GM12878 (cell line): ENCODE results near the gene LMX1A. TPM values are rescaled to one million over a fixed set of nuclear protein-coding genes. Genes with fewer than 3 reads are reported as not detected.

Experiments used
- ATAC-seq: fragments of 200-7000 bp; cut with Tn5 transposase; 3 replicates; pipeline ENCODE4 v1.9.1; 2020; ENCODE audit warnings: mild to moderate bottlenecking, moderate library complexity
- BruUV-seq: library from RNA; stranded (reverse); fragments of 400-500 nt; replicated peaks from 2 replicates; lab custom pipeline; 2021; lab: Mats Ljungman, UMichigan
- CTCF ChIA-PET: fragments of 300-600 bp; sonication (Branson Sonifier 250); formaldehyde crosslinking; extraction: SDS; loops from one replicate; lab custom pipeline; 2021; ENCODE audit warnings: inconsistent platforms; lab: Yijun Ruan, JAX
- POLR2A ChIA-PET: fragments of 350-600 bp; formaldehyde crosslinking; extraction: SDS; loops from one replicate; lab custom pipeline; 2021; ENCODE audit warnings: inconsistent platforms; lab: Charles Lee
- RAD21 ChIA-PET: fragments of 300-600 bp; sonication (Branson Sonifier 250); formaldehyde crosslinking; loops from one replicate; lab custom pipeline; 2023; ENCODE audit warnings: antibody characterized with exemption; ENCODE audit not compliant: unreplicated experiment; lab: Charles Lee
- SMC1A ChIA-PET: fragments of 300-600 bp; sonication (Branson Sonifier 250); formaldehyde crosslinking; loops from one replicate; lab custom pipeline; 2023; ENCODE audit not compliant: unreplicated experiment, uncharacterized antibody; lab: Charles Lee
- DNase-seq: peaks from one replicate; pipeline ENCODE4 v3.0.0-alpha.2; 2011; ENCODE audit warnings: low read depth, low spot score
- FAIRE-seq: peaks from 3 replicates; lab custom pipeline; 2011; peaks lifted over from hg19 to GRCh38; lab: Jason Lieb, UNC
- H2AFZ ChIP-seq: 2 replicates; pipeline ENCODE4 v1.6.0; 2011; ENCODE audit warnings: low read depth, low read length, control low read depth; ENCODE audit not compliant: control insufficient read depth
- H3K27ac ChIP-seq: 2 replicates; pipeline ENCODE4 v1.5.1; 2011; ENCODE audit warnings: control low read depth; ENCODE audit not compliant: control insufficient read depth, insufficient read depth
- H3K27me3 ChIP-seq, 2 experiments: replicated peaks in 1 of 2; 2 replicates each; pipeline versions ENCODE4 v1.6.0 to v1.6.1; 2011; ENCODE audit warnings: low read length in 1 of 2; ENCODE audit not compliant: control insufficient read depth in 2 of 2, insufficient read depth in 2 of 2
- H3K36me3 ChIP-seq, 2 experiments: 2 replicates each; pipeline ENCODE4 v1.5.1; 2011; ENCODE audit warnings: low read length in 1 of 2; ENCODE audit not compliant: control insufficient read depth in 2 of 2, insufficient read depth in 2 of 2
- H3K4me1 ChIP-seq: 2 replicates; pipeline ENCODE4 v1.6.1; 2011; ENCODE audit warnings: mild to moderate bottlenecking, low read length, moderate library complexity, mixed read lengths; ENCODE audit not compliant: control insufficient read depth, insufficient read depth
- H3K4me2 ChIP-seq: 2 replicates; pipeline ENCODE4 v1.6.0; 2011; ENCODE audit warnings: control low read depth; ENCODE audit not compliant: control insufficient read depth, insufficient read depth
- H3K4me3 ChIP-seq: fragments of 200-600 bp; sonication (generic); 2 replicates; pipeline ENCODE4 v1.5.1; 2016
- H3K79me2 ChIP-seq: 2 replicates; pipeline ENCODE4 v1.6.0; 2011; ENCODE audit warnings: low read length; ENCODE audit not compliant: control insufficient read depth, insufficient read depth
- H3K9ac ChIP-seq: 2 replicates; pipeline ENCODE4 v1.8.0; 2011; ENCODE audit warnings: low read length, control low read depth, mixed read lengths; ENCODE audit not compliant: control insufficient read depth, insufficient read depth
- H3K9me3 ChIP-seq: replicated peaks from 3 replicates; pipeline ENCODE4 v1.5.1; 2011; ENCODE audit warnings: mild to moderate bottlenecking, low read length; ENCODE audit not compliant: control insufficient read depth, insufficient read depth
- H4K20me1 ChIP-seq: 2 replicates; pipeline ENCODE4 v1.6.0; 2011; ENCODE audit not compliant: control insufficient read depth, insufficient read depth
- CEBPB ChIP-seq, 2 experiments: fragments of 150-350 bp in 1 of 2; IDR thresholded peaks; 2 replicates each; pipeline ENCODE4 v1.6.1; 2012 to 2014; ENCODE audit warnings: low read depth in 2 of 2, low read length in 2 of 2, borderline replicate concordance in 1 of 2, inconsistent platforms in 1 of 2
- CHD4 ChIP-seq: fragments of 200-600 bp; sonication (generic); IDR thresholded peaks from 2 replicates; pipeline ENCODE4 v1.6.1; 2016; ENCODE audit warnings: mild to moderate bottlenecking
- EED ChIP-seq: sonication (generic); IDR thresholded peaks from 2 replicates; pipeline ENCODE4 v1.6.1; 2016; ENCODE audit warnings: antibody characterized with exemption, low read depth
- GABPA ChIP-seq: IDR thresholded peaks from 2 replicates; pipeline ENCODE4 v1.6.1; 2014; ENCODE audit warnings: antibody characterized with exemption, low read depth, mild to moderate bottlenecking, inconsistent platforms
- IKZF2 ChIP-seq, 2 experiments: fragments of 450-650 bp; IDR thresholded peaks; 2 replicates each; pipeline ENCODE4 v1.6.1; 2017; ENCODE audit warnings: mild to moderate bottlenecking in 2 of 2, moderate library complexity in 2 of 2
- NFYA ChIP-seq: IDR thresholded peaks from 2 replicates; pipeline ENCODE4 v1.6.1; 2011; ENCODE audit warnings: low read depth, mild to moderate bottlenecking, low read length, improper control_type of control experiment, borderline replicate concordance
- NR2C1 ChIP-seq: fragments of 450-650 bp; IDR thresholded peaks from 2 replicates; pipeline ENCODE4 v1.6.1; 2017; ENCODE audit warnings: antibody characterized with exemption, mild to moderate bottlenecking, moderate library complexity
- PAX5 ChIP-seq: IDR thresholded peaks from 2 replicates; pipeline ENCODE4 v1.6.1; 2011; ENCODE audit warnings: low read depth, low read length, borderline replicate concordance
- POU2F2 ChIP-seq: IDR thresholded peaks from 3 replicates; pipeline ENCODE4 v1.6.1; 2011; ENCODE audit warnings: low read depth, mild to moderate bottlenecking, low read length, borderline replicate concordance
- PRDM15 ChIP-seq: fragments of 450-650 bp; formaldehyde crosslinking; IDR thresholded peaks from 2 replicates; pipeline ENCODE4 v1.4.0; 2020; ENCODE audit warnings: mild to moderate bottlenecking, moderate library complexity
- RCOR1 ChIP-seq: conservative IDR thresholded peaks from 2 replicates; pipeline ENCODE4 v1.6.1; 2012; ENCODE audit warnings: low read depth, low read length, improper control_type of control experiment
- RFX5 ChIP-seq: IDR thresholded peaks from 2 replicates; pipeline ENCODE4 v1.6.1; 2011; ENCODE audit warnings: low read depth, low read length, improper control_type of control experiment
- SUZ12 ChIP-seq: fragments of 200-600 bp; sonication (generic); IDR thresholded peaks from one replicate; pipeline ENCODE4 v1.6.1; 2018; ENCODE audit warnings: antibody characterized with exemption, mild to moderate bottlenecking; ENCODE audit not compliant: unreplicated experiment
- YBX1 ChIP-seq: fragments of 450-650 bp; IDR thresholded peaks from 2 replicates; pipeline ENCODE4 v1.6.1; 2016; ENCODE audit warnings: antibody characterized with exemption
- WGBS: methylation state at CpG from one replicate; pipeline ENCODE4 v1.1.6; 2016; ENCODE audit warnings: low lambda C conversion rate; ENCODE audit not compliant: insufficient replicate concordance, insufficient coverage; ENCODE audit errors: missing lambda C conversion rate; 5-methylcytosine and 5-hydroxymethylcytosine counted together
- in situ Hi-C: fragments of 300-500 bp; cut with MboI; formaldehyde crosslinking; loops from 9 replicates; pipeline ENCODE4 v1.14.3; 2018; ENCODE audit warnings: mixed read lengths
- intact Hi-C: fragments of 100-400 bp; cut with micrococcal nuclease; formaldehyde crosslinking; loops from one replicate; pipeline ENCODE4 v1.14.2; 2022; ENCODE audit not compliant: unreplicated experiment
- polyA plus RNA-seq, 11 experiments: library from polyadenylated mRNA; depleted of rRNA in 4 of 11; unstranded in 6 of 11; stranded (reverse) in 5 of 11; fragments of >200 nt; fragmentation: Nextera tagmentation in 4 of 11; fragmentation: Illumina TruSeq in 1 of 11; extraction: Ambion mirVana in 4 of 11; extraction: Trizol in 1 of 11; gene quantifications; 1 replicate in 1 of 11; 2 replicates in 10 of 11; pipeline versions ENCODE4 v1.2.1 to v1.2.3, GENCODE V29; 2011 to 2016; ENCODE audit warnings: inconsistent platforms in 2 of 11, missing spikeins in 2 of 11, low read depth in 1 of 11
- total RNA-seq, 4 experiments: library from RNA; depleted of rRNA in 3 of 4; stranded (reverse); fragments of >200 nt in 3 of 4; fragmentation: Illumina TruSeq in 1 of 4; extraction: Trizol in 1 of 4; gene quantifications; 2 replicates each; pipeline versions ENCODE4 v1.2.1 to v1.2.3, GENCODE V29; 2013 to 2021
- TF ChIP-seq, protein P1 (sequence below): fragments of 450-650 bp; IDR thresholded peaks from 2 replicates; pipeline ENCODE4 v1.6.1; 2014; ENCODE audit warnings: mild to moderate bottlenecking

Gene LMX1A
- total and polyA plus RNA-seq, 10 of the 15 experiments (the other 5 are each of a cell fraction or from before 2014, with no cell fraction given) = not detected

GRCh38 chr1:165235155-165235776, 121.2 kb downstream of the LMX1A start:
- ChIA-PET POLR2A (no interaction called here), SMC1A (no interaction called here), CTCF (no interaction called here), RAD21 (no interaction called here)
- no peaks in the 10 kb centered on the region for H4K20me1 ChIP-seq
- 30% methylated on average over 45 of the region's 56 CpGs for WGBS
- no peak overlapping the region for H3K27ac ChIP-seq
- no TSS peak for BruUV-seq
- intact Hi-C loops (no loop called here), in situ Hi-C loops (no loop called here)
- H2AFZ ChIP-seq = no peak overlapping the region
- ATAC-seq = no peak
- no peaks in the 10 kb centered on the region for H3K9me3 ChIP-seq
- H3K79me2 ChIP-seq = no peaks in the 10 kb centered on the region
- no peak for DNase-seq
- H3K9ac ChIP-seq = no peak overlapping the region
- no peak for FAIRE-seq
- H3K4me1 ChIP-seq = no peaks in the 10 kb centered on the region
- TF ChIP-seq POU2F2 (no peak), RCOR1 (no peak), RFX5 (no peak), SUZ12 (peak; percentile 52)
- H3K4me2 ChIP-seq = no peak overlapping the region
- H3K36me3 ChIP-seq = no peaks in the 10 kb centered on the region
- peaks cover 2 to 4% of the 10 kb centered on the region in 2 experiments for H3K27me3 ChIP-seq
- H3K4me3 ChIP-seq = no peak overlapping the region

- Histone ChIP-seq H2AFZ (no peak overlapping the region), H3K4me2 (no peak overlapping the region), H3K9ac (no peak overlapping the region), H3K9me3 (no peaks in the 10 kb centered on the region), H3K4me3 (no peak overlapping the region), H3K36me3 (no peaks in the 10 kb centered on the region), H3K27ac (no peak overlapping the region), H4K20me1 (no peaks in the 10 kb centered on the region), H3K79me2 (no peaks in the 10 kb centered on the region), H3K4me1 (no peaks in the 10 kb centered on the region), H3K27me3 (peaks cover 2 to 4% of the 10 kb centered on the region in 2 experiments)
- intact Hi-C loops (no loop called here), in situ Hi-C loops (no loop called here)
- no peak for DNase-seq
- ChIA-PET CTCF (no interaction called here), SMC1A (no interaction called here), POLR2A (no interaction called here), RAD21 (no interaction called here)
- no peak for FAIRE-seq
- no peak for ATAC-seq
- no TSS peak for BruUV-seq
- WGBS = 55% methylated on average over 4 of the region's 4 CpGs
- TF ChIP-seq PRDM15 = no peak
- TF ChIP-seq IKZF2 (IDR thresholded peaks at IDR 0.05) = no peak
- no peak for TF ChIP-seq EED
- no peak for TF ChIP-seq CEBPB (IDR thresholded peaks at IDR 0.05; ENCODE audit: borderline replicate concordance in 1 of 2, low read depth in 2 of 2, low read length in 2 of 2)
- no peak for TF ChIP-seq GABPA
- no peak for TF ChIP-seq YBX1
- TF ChIP-seq, protein P1, sequence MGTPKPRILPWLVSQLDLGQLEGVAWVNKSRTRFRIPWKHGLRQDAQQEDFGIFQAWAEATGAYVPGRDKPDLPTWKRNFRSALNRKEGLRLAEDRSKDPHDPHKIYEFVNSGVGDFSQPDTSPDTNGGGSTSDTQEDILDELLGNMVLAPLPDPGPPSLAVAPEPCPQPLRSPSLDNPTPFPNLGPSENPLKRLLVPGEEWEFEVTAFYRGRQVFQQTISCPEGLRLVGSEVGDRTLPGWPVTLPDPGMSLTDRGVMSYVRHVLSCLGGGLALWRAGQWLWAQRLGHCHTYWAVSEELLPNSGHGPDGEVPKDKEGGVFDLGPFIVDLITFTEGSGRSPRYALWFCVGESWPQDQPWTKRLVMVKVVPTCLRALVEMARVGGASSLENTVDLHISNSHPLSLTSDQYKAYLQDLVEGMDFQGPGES = no peak
- TF ChIP-seq CHD4 = no peak
- TF ChIP-seq NR2C1 = no peak
- TF ChIP-seq NFYA = no peak
- no peak for TF ChIP-seq PAX5
These were observed 122.4 kb downstream of the LMX1A start for GRCh38 chr1:165234149-165234548.
